ENCODE measurements around the gene TMEM39B. TPM values are rescaled to one million over a fixed set of nuclear protein-coding genes. Genes with fewer than 3 reads are reported as not detected.
A peak's percentile ranks its signal among the peaks of the same experiment; 100 is the strongest.

The TMEM39B gene
- total RNA-seq, 1 experiment from 2014 or later = 22.8 TPM

- TF ChIP-seq ELF1 (IDR thresholded peaks at IDR 0.05; ENCODE audit: borderline replicate concordance, low read depth) (no peak), YY1 (IDR thresholded peaks at IDR 0.05; ENCODE audit: extremely low read depth, insufficient replicate concordance, low read depth, low read length) (peak; percentile 97)
Observed at GRCh38 chr1:32107742-32108661, 35.3 kb downstream of the TMEM39B start, which contains the start of gene KPNA6 (continued).

DNA sequence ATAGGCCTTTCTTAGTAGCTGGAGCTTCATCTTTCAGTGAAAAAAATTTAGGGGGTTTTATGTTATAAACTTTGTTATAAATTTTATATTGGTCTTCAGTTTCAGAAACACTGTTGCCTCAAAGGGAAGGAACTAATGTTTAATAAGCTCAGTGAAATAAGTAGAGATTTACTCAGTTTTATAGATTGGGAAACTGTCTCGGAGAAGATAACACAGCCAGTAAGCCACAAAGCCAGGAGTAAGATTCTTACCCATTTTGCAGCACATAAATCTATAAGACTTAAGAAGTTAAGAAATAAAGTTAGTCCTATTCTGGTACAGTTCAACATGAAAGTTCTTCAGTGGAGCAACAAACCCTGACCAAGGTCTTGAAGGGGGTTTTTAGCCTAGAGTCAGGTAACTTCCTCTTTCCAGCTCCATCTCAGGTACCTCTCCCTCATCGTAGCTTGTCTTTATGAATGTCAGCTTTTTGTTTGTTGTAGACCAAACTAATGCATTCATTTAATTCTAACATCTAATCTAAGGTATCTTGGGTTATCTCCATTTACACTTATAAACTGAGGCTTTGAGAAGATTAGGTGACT lies 38.4 kb downstream of the TMEM39B start:
- H3K4me2 ChIP-seq (ENCODE audit: low read length) = no peak overlapping the region; the same call in 1 of the 2 replicates
- ATAC-seq (no peak), DNase-seq (ENCODE audit: low read depth, low spot score) (no peak)
- CTCF ChIA-PET = interaction anchor here (1.0 to 1.4 kb wide), 3 partner anchors 9 to 66 kb away, joined by 3 to 6 read pairs (median 3); no protein-coding TSS in a partner anchor
- intact Hi-C loops (cut with micrococcal nuclease) = loop anchor here (5.0 kb wide), 1 partner anchor 66 kb away; the partner anchor contains the start of gene TXLNA
- RAD21 ChIA-PET (ENCODE audit: low non-redundant PET in 1 of 2, low total read pairs in 2 of 2, uncharacterized antibody in 2 of 2, unreplicated experiment in 2 of 2) = no interaction called here
- H4K20me1 ChIP-seq (ENCODE audit: insufficient read depth) = no peaks in the 10 kb centered on the region; the same call in 1 of the 2 replicates
- no peak overlapping the region for H3K9ac ChIP-seq (ENCODE audit: low read length)
- peaks cover 0 to 2% of the 10 kb centered on the region in 2 experiments; a peak in 1 of 4 replicates for H3K36me3 ChIP-seq (ENCODE audit: control insufficient read depth in 1 of 2, insufficient read depth in 2 of 2, low read length in 2 of 2)
- H3K27ac ChIP-seq (ENCODE audit: low read depth, low read length) = no peak overlapping the region
- POLR2A ChIA-PET = no interaction called here
- peaks cover 27 to 54% of the 10 kb centered on the region in 2 experiments for H3K4me1 ChIP-seq (ENCODE audit: control insufficient read depth in 1 of 2, insufficient read depth in 2 of 2, low read length in 2 of 2)
- H3K9me3 ChIP-seq (ENCODE audit: control insufficient read depth in 1 of 2, insufficient read depth in 1 of 2, low read depth in 1 of 2, low read length in 2 of 2) = no peaks in the 10 kb centered on the region
- no peak overlapping the region for H3K4me3 ChIP-seq (replicated peaks in 1 of 2; ENCODE audit: low read depth in 1 of 2, low read length in 2 of 2)
- peaks cover 83% of the 10 kb centered on the region for H3K79me2 ChIP-seq (ENCODE audit: insufficient read depth, low read length)
- TF ChIP-seq TCF7L2 (IDR thresholded peaks at IDR 0.05; ENCODE audit: borderline replicate concordance, extremely low read depth, insufficient read depth, insufficient read length) (no peak), SIN3A (IDR thresholded peaks at IDR 0.05; ENCODE audit: low read depth) (no peak), JUND (IDR thresholded peaks at IDR 0.05) (no peak), SP1 (IDR thresholded peaks at IDR 0.05; ENCODE audit: low read depth) (no peak), CEBPB (IDR thresholded peaks at IDR 0.05; ENCODE audit: low read depth) (no peak), POLR2A (IDR thresholded peaks at IDR 0.05; ENCODE audit: borderline replicate concordance, extremely low read depth, insufficient read depth, insufficient read length) (no peak), ZFX (IDR thresholded peaks at IDR 0.05) (no peak)
- TF ChIP-seq, protein P1, sequence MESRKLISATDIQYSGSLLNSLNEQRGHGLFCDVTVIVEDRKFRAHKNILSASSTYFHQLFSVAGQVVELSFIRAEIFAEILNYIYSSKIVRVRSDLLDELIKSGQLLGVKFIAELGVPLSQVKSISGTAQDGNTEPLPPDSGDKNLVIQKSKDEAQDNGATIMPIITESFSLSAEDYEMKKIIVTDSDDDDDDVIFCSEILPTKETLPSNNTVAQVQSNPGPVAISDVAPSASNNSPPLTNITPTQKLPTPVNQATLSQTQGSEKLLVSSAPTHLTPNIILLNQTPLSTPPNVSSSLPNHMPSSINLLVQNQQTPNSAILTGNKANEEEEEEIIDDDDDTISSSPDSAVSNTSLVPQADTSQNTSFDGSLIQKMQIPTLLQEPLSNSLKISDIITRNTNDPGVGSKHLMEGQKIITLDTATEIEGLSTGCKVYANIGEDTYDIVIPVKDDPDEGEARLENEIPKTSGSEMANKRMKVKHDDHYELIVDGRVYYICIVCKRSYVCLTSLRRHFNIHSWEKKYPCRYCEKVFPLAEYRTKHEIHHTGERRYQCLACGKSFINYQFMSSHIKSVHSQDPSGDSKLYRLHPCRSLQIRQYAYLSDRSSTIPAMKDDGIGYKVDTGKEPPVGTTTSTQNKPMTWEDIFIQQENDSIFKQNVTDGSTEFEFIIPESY (IDR thresholded peaks at IDR 0.05; ENCODE audit: extremely low read depth, insufficient replicate concordance, low read length) = no peak
- TF ChIP-seq, protein P2, sequence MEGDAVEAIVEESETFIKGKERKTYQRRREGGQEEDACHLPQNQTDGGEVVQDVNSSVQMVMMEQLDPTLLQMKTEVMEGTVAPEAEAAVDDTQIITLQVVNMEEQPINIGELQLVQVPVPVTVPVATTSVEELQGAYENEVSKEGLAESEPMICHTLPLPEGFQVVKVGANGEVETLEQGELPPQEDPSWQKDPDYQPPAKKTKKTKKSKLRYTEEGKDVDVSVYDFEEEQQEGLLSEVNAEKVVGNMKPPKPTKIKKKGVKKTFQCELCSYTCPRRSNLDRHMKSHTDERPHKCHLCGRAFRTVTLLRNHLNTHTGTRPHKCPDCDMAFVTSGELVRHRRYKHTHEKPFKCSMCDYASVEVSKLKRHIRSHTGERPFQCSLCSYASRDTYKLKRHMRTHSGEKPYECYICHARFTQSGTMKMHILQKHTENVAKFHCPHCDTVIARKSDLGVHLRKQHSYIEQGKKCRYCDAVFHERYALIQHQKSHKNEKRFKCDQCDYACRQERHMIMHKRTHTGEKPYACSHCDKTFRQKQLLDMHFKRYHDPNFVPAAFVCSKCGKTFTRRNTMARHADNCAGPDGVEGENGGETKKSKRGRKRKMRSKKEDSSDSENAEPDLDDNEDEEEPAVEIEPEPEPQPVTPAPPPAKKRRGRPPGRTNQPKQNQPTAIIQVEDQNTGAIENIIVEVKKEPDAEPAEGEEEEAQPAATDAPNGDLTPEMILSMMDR (IDR thresholded peaks at IDR 0.05 in 2 of 3, conservative IDR thresholded peaks at IDR 0.05 in 1 of 3; ENCODE audit: borderline replicate concordance in 1 of 3, insufficient read depth in 1 of 3, low read depth in 2 of 3, low read length in 2 of 3) = no peak
- TF ChIP-seq, protein P3, sequence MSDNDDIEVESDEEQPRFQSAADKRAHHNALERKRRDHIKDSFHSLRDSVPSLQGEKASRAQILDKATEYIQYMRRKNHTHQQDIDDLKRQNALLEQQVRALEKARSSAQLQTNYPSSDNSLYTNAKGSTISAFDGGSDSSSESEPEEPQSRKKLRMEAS (IDR thresholded peaks at IDR 0.05) = no peak
- H3K9me2 ChIP-seq (ENCODE audit: insufficient read depth) = no peaks in the 10 kb centered on the region
- no peak overlapping the region for H2AFZ ChIP-seq (ENCODE audit: low read depth, low read length, poor library complexity, severe bottlenecking)
- H3K27me3 ChIP-seq (ENCODE audit: insufficient read depth, low read length) = no peaks in the 10 kb centered on the region
- BruUV-seq (replicated peaks) = TSS peak; percentile 14

Measured in HCT116 (cell line).